NOMO-1 (cell line): Measurements from ENCODE around the gene TRIM29.

Experiments used
- DNase-seq, 2 experiments: peaks; one replicate each; lab custom pipeline; 2025; ENCODE audit not compliant: unreplicated experiment in 2 of 2; lab: John Stamatoyannopoulos, UW

Gene TRIM29

GRCh38 chr11:120102050-120102863, 35.7 kb downstream of the TRIM29 start:
- DNase-seq: no peak

GRCh38 chr11:120098503-120099020, 39.4 kb downstream of the TRIM29 start:
- no peak for DNase-seq

- DNase-seq: no peak
These were observed 40.1 kb downstream of the TRIM29 start for GRCh38 chr11:120097721-120098385.

- DNase-seq: no peak
These were observed 41.3 kb downstream of the TRIM29 start for GRCh38 chr11:120096369-120097191.

- DNase-seq: no peak
These were observed 42.4 kb downstream of the TRIM29 start for GRCh38 chr11:120095516-120095915.

GRCh38 chr11:120091701-120092100, 46.2 kb downstream of the TRIM29 start:
- no peak for DNase-seq

- no peak for DNase-seq
These were observed 46.8 kb downstream of the TRIM29 start for GRCh38 chr11:120091121-120091520.

GRCh38 chr11:120090411-120090810, 47.5 kb downstream of the TRIM29 start:
- no peak for DNase-seq

- DNase-seq: no peak
These were observed 48.6 kb downstream of the TRIM29 start for GRCh38 chr11:120089036-120090001.

GRCh38 chr11:120088056-120088455, 49.9 kb downstream of the TRIM29 start:
- DNase-seq: no peak

- no peak for DNase-seq
These were observed 51.3 kb downstream of the TRIM29 start for GRCh38 chr11:120086651-120087050.

- no peak for DNase-seq
These were observed 57.9 kb downstream of the TRIM29 start for GRCh38 chr11:120079750-120080610.

GRCh38 chr11:120078397-120078796, 59.5 kb downstream of the TRIM29 start:
- DNase-seq: no peak

- DNase-seq: no peak
These were observed 63.8 kb downstream of the TRIM29 start for GRCh38 chr11:120074076-120074475.

- DNase-seq: no peak
These were observed 64.7 kb downstream of the TRIM29 start for GRCh38 chr11:120073196-120073595.

- DNase-seq: no peak
These were observed 69.8 kb downstream of the TRIM29 start for GRCh38 chr11:120068114-120068573.

GRCh38 chr11:120067438-120068113, 70.3 kb downstream of the TRIM29 start:
- no peak for DNase-seq

- no peak for DNase-seq
These were observed 71.0 kb downstream of the TRIM29 start for GRCh38 chr11:120066738-120067437.
